GM18508 (cell line): ENCODE data around the gene NUP214.
"Not testable (repeated sequence)": the region's sequence is repeated elsewhere in the genome, so short reads cannot be mapped to it uniquely, and the experiment has no call there.

Experiments
- ATAC-seq: cut with Tn5 transposase; IDR thresholded peaks from one replicate; pipeline ENCODE4 v1.9.1; 2021; ENCODE audit warnings: moderate number of reproducible peaks; ENCODE audit not compliant: insufficient read depth, unreplicated experiment

The NUP214 gene

DNA sequence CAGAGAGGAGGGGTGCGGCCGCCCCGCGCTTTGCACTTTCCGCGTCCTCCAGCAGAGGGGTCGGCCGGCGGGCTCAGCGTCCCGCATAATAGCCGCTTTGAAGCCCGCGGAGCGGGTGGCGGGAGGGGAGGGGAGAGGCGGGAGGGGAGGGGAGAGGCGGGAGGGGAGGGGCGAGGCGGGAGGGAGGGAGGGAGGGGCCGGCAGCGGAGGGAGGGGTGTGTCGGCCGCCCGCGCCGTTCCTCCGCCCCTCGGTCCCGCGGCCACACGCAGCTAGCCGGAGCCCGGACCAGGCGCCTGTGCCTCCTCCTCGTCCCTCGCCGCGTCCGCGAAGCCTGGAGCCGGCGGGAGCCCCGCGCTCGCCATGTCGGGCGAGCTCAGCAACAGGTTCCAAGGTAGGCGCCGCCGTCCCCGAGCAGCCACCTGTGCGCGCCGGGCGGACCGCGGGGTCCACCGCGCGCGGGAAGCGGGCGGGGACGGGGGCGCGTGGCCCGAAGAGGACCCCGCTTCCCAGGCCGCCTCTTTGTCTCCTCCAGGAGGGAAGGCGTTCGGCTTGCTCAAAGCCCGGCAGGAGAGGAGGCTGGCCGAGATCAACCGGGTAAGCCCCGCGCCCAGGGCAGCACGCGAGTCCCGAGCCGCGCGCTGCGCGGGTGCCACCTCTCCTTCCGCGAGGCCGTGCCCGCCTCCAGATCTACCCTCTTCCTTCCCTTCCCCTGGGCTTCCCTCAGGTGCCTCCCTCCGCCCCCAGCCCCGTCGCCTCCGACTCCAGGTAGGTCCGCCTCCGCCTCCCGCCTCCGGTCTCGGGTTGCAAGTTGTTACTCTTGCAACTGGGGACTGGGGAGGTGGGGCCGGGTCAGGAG, 28.9 kb upstream of the NUP214 start, which contains the start of gene AIF1L:
TSS of gene AIF1L (plus strand) at position 263 of the 857 bp plus-strand sequence. CDS start at position 362, 99 bp downstream.
- ATAC-seq = no peak

DNA sequence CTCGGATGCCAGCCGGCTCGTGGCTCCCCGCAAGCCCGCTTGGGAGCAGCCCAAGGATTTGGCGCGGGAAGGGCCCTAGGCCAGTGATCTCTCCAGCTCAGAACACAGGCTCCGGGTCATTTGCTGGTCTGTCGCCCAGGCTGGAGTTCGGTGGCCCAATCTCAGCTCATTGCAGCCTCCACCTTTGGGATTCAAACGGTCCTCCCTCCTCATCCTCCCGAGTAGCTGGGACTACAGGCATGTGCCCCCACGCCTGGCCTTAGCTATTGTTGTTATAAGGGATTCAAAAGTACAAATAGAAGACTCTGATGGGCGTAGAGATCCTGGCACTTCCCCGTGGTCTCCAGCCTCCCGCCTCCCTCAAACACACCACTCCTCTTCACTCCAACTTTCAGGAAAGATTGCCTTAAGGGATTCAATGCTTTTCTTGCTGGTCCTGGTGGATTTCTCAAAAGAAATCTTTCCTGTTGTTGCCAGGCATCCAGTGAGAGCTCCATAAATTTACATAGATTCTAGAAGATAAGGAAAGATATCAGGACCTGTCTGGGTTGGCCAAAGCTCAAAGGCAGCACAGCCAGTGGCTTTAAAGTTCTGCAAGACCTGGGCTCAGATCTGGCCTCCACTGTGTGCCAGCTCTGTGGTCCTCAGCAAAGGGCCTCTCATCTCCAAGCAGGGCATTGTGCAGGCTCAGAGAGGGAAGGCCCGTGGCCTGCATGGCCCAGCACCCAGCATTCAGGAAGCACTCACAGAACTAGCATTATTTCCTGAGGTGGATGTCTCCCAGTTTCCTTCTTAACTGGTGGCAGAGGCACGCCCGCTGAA, 28.0 kb upstream of the NUP214 start:
- ATAC-seq = no peak

DNA sequence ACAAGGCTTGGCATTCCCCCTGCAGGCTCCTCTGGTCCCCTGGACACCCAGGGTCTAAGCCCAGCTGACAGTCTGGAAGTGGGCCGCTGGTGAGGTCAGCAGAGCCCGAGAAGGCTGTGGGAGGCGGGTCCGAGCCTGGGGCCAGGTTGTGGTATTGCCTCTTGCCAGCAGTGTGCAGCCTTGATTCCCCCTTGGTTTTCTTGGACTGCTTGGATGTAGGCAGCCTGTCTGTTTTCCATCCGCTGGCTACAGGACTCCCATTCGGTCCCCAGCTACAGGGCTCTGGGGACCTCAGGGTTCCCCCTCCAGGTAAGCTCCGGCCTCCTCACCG, 27.5 kb upstream of the NUP214 start:
- no peak for ATAC-seq

- ATAC-seq = no peak
These were observed 26.8 kb upstream of the NUP214 start for GRCh38 chr9:131098391-131099101.

- ATAC-seq = no peak
These were observed 26.2 kb upstream of the NUP214 start for GRCh38 chr9:131099102-131099606.

DNA sequence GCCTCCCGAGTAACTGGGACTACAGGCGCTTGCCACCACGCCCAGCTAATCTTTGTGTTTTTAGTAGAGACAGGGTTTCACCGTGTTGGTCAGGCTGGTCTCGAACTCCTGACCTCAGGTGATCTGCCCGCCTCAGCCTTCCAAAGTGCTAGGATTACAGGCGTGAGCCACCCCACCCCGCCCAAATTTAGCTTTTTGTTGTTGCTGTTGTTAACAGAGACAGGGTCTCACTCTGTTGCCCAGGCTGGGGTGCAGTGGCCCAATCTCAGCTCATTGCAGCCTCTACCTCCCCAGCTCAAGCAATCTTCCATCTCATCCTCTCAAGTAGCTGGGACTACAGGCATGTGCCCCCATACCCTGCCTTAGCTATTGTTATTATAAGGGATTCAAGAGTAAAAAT, 25.5 kb upstream of the NUP214 start:
- ATAC-seq = not testable (repeated sequence)

- ATAC-seq = no peak
These were observed 24.9 kb upstream of the NUP214 start for GRCh38 chr9:131100445-131100844.

- ATAC-seq = no peak
These were observed 24.0 kb upstream of the NUP214 start for GRCh38 chr9:131101207-131101964.

DNA sequence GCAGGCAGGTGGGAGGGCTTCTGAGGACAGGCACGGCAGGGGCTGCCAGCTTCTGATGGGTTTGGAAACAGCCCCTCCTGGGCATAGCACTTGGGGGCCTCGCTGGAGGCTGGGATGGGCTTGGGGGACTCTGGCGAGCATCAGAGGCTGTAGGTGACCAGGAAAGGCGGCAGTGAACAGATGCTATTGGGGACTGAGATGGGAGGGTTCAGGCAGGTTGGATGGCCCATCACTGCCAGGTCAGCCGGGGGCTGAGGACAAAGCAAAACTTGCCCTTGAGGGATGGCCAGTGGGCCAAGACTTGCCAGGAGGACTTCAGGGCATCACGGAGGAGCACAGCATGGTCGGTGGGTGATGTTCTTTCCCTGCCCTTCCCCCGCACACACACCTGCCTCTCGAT, 22.4 kb upstream of the NUP214 start:
- ATAC-seq = no peak

DNA sequence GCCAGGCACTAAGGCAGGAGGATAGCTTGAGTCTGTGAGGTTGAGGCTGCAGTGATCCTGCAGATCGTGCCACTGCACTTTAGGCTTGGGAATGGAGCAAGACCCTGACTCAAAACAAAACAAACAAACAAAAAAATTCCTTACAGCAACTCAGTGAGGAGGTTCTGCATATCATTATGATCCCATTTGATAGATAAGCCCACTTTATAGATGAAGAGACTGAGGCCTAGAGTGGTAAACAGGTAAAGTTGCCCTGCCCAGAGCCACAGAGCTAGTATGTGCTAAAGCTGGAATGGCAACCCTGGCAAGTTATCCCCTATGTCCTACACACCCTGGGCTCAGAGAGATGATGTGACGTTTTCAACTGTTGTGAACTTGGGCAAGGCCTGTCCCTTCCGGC, 21.9 kb upstream of the NUP214 start:
- no peak for ATAC-seq

DNA sequence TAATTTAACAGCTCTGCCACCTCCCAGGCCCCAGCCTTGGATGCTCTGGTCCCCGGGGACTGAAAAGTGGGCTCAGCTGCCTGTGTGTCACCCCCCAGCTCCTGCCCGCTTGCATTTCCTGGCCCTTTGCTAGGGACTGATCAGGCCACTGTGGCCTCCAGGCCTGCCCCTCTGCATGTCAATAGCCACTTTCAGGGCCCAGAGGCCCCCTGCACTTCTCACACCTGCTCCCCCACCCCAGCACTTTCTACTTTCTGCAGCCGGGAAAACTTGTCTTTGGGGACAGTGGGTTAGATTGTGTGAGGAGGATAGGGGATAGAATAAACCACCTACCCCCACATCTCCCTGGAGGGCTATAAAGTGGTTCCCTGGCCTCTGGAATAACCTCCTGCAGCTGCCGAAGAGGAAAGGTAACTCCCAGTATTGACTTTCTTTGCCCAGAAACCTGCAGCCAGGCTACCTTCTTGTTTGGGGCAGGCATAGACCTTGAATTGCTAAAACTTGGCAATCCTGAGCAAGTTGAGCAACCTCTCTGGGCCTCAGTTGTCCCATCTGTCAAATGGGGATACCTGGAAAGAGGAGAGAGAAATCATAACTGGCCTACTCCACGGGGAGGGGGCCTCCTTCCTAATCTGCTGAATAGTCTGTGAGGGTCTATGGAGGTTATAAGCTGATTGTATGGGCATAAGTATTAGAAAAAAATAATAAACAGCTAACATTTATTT, 21.2 kb upstream of the NUP214 start:
- ATAC-seq = no peak

GRCh38 chr9:131105952-131106351, 19.4 kb upstream of the NUP214 start:
- ATAC-seq = no peak

GRCh38 chr9:131107760-131108159, 17.6 kb upstream of the NUP214 start:
- no peak for ATAC-seq

DNA sequence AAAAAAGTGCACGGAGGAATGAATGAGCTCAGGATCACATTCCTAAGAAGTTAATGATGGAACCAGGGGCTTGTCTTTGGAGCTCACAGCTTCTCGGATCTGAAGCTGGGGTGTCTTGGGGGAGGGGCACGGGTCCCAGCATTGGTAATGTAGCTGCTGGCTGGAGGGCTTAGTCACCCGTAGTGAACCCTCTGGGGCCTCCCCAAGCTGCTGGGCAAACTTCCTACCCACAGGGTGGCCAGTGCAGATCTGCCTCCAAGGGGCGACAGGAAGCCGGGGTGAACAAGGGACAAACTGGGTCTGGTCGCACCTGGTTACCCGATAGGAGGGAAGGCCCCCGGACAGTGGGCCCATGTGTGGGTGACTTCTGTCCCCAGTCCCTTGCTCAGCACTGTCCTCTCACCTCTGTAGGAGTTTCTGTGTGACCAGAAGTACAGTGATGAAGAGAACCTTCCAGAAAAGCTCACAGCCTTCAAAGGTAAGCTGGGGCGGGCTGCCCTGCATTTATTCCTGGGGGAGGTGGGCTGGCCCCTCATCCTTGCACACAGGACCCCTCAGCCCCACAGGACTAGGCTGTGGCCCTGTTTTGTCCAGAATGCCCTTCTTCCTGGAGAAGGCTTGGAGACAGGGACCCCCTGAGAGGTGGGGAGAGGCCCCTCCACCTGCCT, 14.1 kb upstream of the NUP214 start:
- ATAC-seq = no peak

GRCh38 chr9:131111854-131112311, 13.5 kb upstream of the NUP214 start:
- ATAC-seq = no peak

- no peak for ATAC-seq
These were observed 12.8 kb upstream of the NUP214 start for GRCh38 chr9:131112374-131113154.

DNA sequence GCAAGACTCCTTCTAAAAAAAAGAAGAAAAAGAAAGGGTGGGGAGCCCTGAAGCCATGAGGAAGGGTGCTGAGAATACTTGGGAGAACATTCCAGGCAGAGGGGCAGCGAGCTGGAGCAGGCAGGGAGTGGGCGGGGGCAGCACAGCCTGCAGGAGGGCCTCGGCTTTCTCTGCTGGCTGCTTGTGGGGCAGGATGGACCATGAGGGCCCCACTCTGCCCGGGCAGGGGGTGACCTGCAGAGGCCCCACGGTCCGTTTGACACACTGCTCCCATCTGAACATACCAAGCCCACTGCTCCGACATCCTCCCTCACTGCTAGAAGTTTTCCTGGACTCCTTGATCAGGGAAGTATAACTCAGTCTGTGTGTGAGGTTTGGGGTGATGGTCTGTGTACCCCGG, 11.7 kb upstream of the NUP214 start:
- ATAC-seq = no peak

GRCh38 chr9:131114084-131114535, 11.3 kb upstream of the NUP214 start:
- no peak for ATAC-seq
